Vagina (tissue), 2 donors: ENCODE measurements around the gene RPS6KL1. TPM values are rescaled to one million over a fixed set of nuclear protein-coding genes. Genes with fewer than 3 reads are reported as not detected.

ENCODE experiments used
- DNase-seq, 2 donors: peaks; one replicate each; pipeline ENCODE4 v3.0.0-alpha.2; 2017; ENCODE audit errors: extremely low spot score in 2 of 2
- H3K27ac ChIP-seq: fragments of 200-600 bp; sonication (generic); one replicate; pipeline ENCODE4 v1.5.1; 2019
- H3K27me3 ChIP-seq: fragments of 200-600 bp; sonication (generic); one replicate; pipeline ENCODE4 v1.5.1; 2019
- H3K36me3 ChIP-seq, 2 donors: fragments of 200-600 bp; sonication (generic); one replicate each; pipeline ENCODE4 v1.5.1; 2017 to 2019
- H3K4me1 ChIP-seq: fragments of 200-600 bp; sonication (generic); one replicate; pipeline ENCODE4 v1.5.1; 2019
- H3K4me3 ChIP-seq, 2 donors: fragments of 200-600 bp; sonication (generic); 1 replicate in 1 of 2; 2 replicates in 1 of 2; pipeline ENCODE4 v1.5.1; 2016 to 2019
- H3K9me3 ChIP-seq: fragments of 200-600 bp; sonication (generic); one replicate; pipeline ENCODE4 v1.5.1; 2019
- CTCF ChIP-seq, 3 experiments: fragments of 450-650 bp in 2 of 3; fragments of 200-600 bp in 1 of 3; sonication (generic) in 1 of 3; IDR thresholded peaks; one replicate each; pipeline ENCODE4 v1.5.1; 2017 to 2019; ENCODE audit warnings: antibody characterized with exemption in 3 of 3, mild to moderate bottlenecking in 2 of 3, moderate library complexity in 2 of 3
- POLR2A ChIP-seq, 2 donors: fragments of 450-650 bp; IDR thresholded peaks; one replicate each; pipeline ENCODE4 v1.6.1; 2017; ENCODE audit warnings: antibody characterized with exemption in 2 of 2, mild to moderate bottlenecking in 2 of 2, moderate library complexity in 2 of 2
- POLR2AphosphoS5 ChIP-seq, 2 donors: sonication (generic); formaldehyde crosslinking; IDR thresholded peaks; one replicate each; pipeline ENCODE4 v1.9.0; 2017; ENCODE audit warnings: antibody characterized with exemption in 2 of 2, mild to moderate bottlenecking in 2 of 2, low read depth in 1 of 2; ENCODE audit not compliant: insufficient read depth in 1 of 2
- intact Hi-C: fragments of 100-400 bp; cut with DNase I; formaldehyde crosslinking; loops from one replicate; pipeline ENCODE4 v1.15.1; 2023
- total RNA-seq: library from RNA; depleted of rRNA; stranded (reverse); fragments of >200 nt; gene quantifications from one replicate; pipeline ENCODE4 v1.2.3, GENCODE V29; 2016

RPS6KL1 gene
- total RNA-seq, 1 donor from 2014 or later: 2.0 TPM

DNA sequence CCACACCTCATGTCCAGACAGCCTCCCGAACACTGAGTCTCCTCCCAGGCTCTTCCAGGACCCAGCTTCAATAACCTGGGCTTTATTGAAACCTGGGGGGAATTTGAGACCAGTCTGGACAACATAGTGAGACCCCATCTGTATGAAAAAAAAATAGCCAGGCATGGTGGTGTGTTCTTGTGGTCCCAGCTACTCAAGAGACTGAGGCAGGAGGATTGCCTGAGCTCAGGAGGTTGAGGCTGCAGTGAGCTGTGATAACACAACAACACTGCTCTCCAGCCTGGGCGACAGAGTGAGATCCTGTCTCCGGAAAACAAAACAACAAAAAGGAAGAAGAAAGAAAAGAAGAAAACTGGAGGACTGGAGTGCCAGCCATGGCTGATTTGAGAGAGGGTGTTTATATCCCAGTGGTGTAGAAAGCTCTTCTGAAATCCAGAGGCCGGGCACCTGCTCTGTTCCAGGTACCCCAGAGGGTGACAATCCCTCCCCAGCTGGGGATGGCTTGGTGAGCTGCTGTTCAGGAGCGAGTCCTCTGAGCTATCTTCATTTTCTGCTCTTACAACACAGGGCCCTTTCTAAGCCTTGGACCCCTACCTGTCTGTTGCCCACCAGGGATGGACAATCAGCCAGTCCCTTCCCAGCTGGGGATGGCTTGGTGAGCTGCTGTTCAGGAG, 38.3 kb upstream of the RPS6KL1 start:
- no peaks in the 10 kb centered on the region for H3K9me3 ChIP-seq
- no peak overlapping the region for H3K4me3 ChIP-seq
- peaks cover 4% of the 10 kb centered on the region for H3K4me1 ChIP-seq
- intact Hi-C loops: no loop called here
- H3K36me3 ChIP-seq: no peaks in the 10 kb centered on the region
- no peaks in the 10 kb centered on the region for H3K27me3 ChIP-seq
- no peak for TF ChIP-seq CTCF (IDR thresholded peaks at IDR 0.05)
- no peak for DNase-seq
- no peak overlapping the region for H3K27ac ChIP-seq

DNA sequence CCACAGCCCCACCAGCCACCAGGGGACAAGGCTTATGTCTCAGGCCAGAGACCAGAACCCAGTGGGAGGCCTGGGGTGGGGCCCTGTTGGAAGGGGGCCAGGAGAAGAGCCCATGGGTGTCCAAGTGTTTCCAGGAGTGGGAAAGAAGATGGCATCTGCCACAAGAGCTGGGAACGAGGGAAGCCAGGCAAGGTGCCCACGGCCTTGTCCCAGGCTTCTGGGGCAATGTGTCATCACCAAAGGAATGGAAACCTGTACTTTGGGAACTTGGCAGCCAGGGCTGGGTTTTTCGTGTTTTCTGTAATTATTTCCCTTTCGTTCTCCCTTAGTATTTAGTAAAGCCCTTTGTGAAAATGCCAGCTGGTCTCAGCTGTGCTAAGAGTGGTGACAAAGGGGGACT, 37.7 kb upstream of the RPS6KL1 start:
- Histone ChIP-seq H3K36me3 (no peaks in the 10 kb centered on the region), H3K9me3 (no peaks in the 10 kb centered on the region), H3K4me1 (peaks cover 4% of the 10 kb centered on the region), H3K4me3 (no peak overlapping the region), H3K27ac (no peak overlapping the region), H3K27me3 (no peaks in the 10 kb centered on the region)
- intact Hi-C loops: no loop called here
- TF ChIP-seq POLR2AphosphoS5 (IDR thresholded peaks at IDR 0.05; ENCODE audit: insufficient read depth in 1 of 2, low read depth in 1 of 2) (no peak), POLR2A (IDR thresholded peaks at IDR 0.05) (no peak), CTCF (IDR thresholded peaks at IDR 0.05) (no peak)
- DNase-seq: no peak

- Histone ChIP-seq H3K9me3 (no peaks in the 10 kb centered on the region), H3K27me3 (no peaks in the 10 kb centered on the region), H3K4me1 (peaks cover 7% of the 10 kb centered on the region), H3K36me3 (no peaks in the 10 kb centered on the region), H3K27ac (no peak overlapping the region), H3K4me3 (no peak overlapping the region)
- intact Hi-C loops: loop anchor here (10.0 kb wide), 1 partner anchor 45 kb away; the partner anchor contains the start of gene EIF2B2
- no peak for TF ChIP-seq POLR2A (IDR thresholded peaks at IDR 0.05)
- no peak for TF ChIP-seq CTCF (IDR thresholded peaks at IDR 0.05)
- TF ChIP-seq POLR2AphosphoS5 (IDR thresholded peaks at IDR 0.05; ENCODE audit: insufficient read depth in 1 of 2, low read depth in 1 of 2): no peak
- no peak for DNase-seq
These were observed 36.6 kb upstream of the RPS6KL1 start for GRCh38 chr14:74959596-74960180.

DNA sequence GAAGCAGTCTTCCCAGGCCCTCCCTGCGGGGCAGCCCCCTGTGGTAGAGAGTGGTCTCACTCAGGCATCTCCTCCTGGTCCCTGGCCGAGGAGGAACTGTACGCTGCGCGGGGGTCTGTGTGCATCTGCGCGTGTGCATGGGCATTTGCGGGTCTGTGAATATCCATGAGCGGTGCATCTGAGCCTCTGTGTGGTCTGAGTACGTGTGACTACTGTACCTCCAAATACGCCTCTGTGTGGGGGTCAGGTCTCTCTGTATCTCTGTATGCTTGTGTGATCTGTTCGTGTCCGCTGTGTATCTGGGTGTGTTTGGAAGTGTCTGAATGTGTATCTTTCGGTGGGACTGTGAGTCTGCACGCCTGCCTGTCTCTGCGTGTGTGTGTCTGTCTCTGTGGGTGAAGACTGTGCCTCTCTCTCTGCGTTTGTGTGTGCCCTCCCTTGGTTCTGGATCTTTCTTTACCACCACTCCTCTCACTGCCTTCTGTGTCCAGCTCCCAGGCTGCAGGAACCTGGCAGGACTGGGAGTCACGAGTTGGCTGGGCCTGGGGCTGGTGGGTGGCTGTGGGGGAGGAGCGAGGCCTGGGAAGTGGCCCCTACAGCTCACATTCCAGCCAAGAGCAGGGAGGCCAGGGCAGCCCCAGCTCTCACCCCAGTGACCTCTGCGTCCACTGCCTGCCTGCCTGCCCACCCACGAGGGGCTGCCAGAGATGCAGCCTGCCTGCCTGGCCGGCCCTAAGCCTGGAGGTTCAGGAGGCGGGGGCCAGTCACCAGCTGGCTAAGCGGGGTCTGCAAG, 33.4 kb upstream of the RPS6KL1 start:
- Histone ChIP-seq H3K4me1 (peaks cover 24% of the 10 kb centered on the region), H3K4me3 (peak overlapping the region in 1 of 2 donors; percentile 56), H3K27ac (no peak overlapping the region), H3K36me3 (no peaks in the 10 kb centered on the region), H3K27me3 (no peaks in the 10 kb centered on the region), H3K9me3 (no peaks in the 10 kb centered on the region)
- TF ChIP-seq POLR2A (IDR thresholded peaks at IDR 0.05): no peak
- TF ChIP-seq POLR2AphosphoS5 (IDR thresholded peaks at IDR 0.05; ENCODE audit: insufficient read depth in 1 of 2, low read depth in 1 of 2): no peak
- no peak for TF ChIP-seq CTCF (IDR thresholded peaks at IDR 0.05)
- no peak for DNase-seq
- intact Hi-C loops: loop anchor here (10.0 kb wide), 1 partner anchor 48 kb away; the partner anchor contains the start of gene EIF2B2

GRCh38 chr14:74956027-74956279, 32.9 kb upstream of the RPS6KL1 start:
- peak overlapping the region; percentile 56 to 62 for H3K4me3 ChIP-seq
- peak overlapping the region; percentile 54 for H3K27ac ChIP-seq
- no peaks in the 10 kb centered on the region for H3K27me3 ChIP-seq
- no peaks in the 10 kb centered on the region for H3K36me3 ChIP-seq
- TF ChIP-seq CTCF (IDR thresholded peaks at IDR 0.05) (no peak), POLR2AphosphoS5 (IDR thresholded peaks at IDR 0.05; ENCODE audit: insufficient read depth in 1 of 2, low read depth in 1 of 2) (no peak), POLR2A (IDR thresholded peaks at IDR 0.05) (no peak)
- peaks cover 24% of the 10 kb centered on the region for H3K4me1 ChIP-seq
- no peak for DNase-seq
- H3K9me3 ChIP-seq: no peaks in the 10 kb centered on the region
- intact Hi-C loops: loop anchor here (10.0 kb wide), 1 partner anchor 49 kb away; the partner anchor contains the start of gene EIF2B2
